T1000 (cell line): Measurements from ENCODE around the gene DCC.

Experiments used
- DNase-seq: peaks from one replicate; lab custom pipeline; 2025; ENCODE audit warnings: mixed read lengths; lab: John Stamatoyannopoulos, UW

The DCC gene

DNA sequence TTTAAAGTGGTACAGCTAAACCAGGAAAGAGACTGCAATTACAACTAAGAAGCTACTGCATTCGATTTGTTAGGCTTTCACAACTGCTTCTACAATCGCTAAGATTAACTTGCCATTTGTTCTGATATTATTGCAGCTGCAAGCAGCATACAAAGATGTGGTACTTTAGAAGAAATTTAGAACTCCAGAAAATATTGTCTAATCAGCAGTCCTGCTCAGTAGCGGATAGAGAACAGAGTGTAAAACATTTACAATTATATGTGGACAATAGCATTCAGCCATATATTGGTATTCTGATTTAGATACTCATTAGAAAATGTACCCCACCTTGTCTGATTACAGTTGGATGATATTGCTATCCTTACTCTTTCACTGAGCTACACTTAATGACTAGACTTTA is 265.3 kb downstream of the DCC start:
- DNase-seq: no peak

DNA sequence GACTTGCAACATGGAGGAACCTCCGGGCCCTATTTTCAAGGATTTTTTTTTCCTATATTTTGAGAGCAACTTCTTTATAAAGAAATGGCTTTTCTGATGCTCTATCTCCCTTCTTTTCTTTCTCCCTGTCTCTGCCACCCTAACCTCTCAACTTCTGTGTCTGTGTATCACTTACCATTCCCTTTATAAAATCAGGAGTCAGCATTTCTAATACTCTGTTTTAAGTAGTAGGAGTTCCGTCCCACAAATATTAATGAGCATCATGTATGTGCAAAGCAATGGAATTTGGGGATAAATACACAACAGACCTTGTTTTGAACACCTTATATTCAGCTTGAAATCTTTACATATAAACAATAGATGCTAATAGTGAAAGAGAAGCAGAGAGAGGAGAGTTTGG is 268.0 kb downstream of the DCC start:
- DNase-seq: no peak

DNA sequence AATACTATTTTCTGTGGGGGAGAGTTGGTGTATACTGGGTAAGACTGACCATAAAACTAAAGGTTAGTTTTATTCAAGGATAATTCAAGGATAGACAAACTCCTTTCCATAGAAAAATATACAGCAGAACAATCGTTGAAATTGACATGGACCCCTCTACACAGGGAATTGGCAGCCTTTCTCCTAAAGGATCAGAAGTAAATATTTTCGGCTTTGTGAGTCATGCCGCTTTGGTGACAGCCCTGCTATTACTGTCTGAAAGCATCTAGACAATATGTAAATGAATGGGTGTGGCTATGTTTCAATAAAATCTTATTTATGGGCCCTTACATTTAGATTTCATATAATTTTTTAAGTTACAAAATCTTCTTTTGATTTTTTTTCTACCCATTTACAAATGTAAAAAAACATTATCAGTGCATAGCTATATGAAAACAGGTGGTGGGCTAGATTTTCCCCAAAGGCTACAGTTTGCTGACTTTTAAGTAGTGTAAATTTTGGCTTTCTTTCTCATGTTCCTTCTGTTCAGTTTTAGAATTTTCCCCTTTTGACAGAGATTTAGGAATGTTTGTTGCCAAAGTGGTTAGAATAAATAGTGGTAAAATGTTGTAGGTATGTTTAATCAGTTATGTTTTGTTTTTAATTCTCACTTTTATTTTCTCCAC is 270.6 kb downstream of the DCC start:
- no peak for DNase-seq

DNA sequence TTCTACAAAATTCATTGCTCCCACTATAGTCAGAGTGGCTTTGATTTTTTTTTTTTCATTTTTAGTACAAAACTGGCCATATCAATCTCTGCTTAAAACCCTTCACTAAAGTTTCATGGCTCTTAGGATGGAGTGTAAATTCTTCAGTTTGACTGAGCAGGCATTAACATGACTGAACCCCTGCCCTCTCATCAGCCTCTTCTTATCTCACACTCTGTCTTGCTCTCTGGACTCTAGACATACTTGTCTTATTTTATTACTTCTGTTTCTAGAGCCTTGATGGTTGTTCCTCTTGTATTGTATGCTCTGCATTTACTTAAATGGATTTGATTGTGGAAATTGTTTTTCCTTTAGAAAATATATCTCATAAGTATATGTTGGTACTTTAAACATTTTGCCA is 272.4 kb downstream of the DCC start:
- DNase-seq: no peak

DNA sequence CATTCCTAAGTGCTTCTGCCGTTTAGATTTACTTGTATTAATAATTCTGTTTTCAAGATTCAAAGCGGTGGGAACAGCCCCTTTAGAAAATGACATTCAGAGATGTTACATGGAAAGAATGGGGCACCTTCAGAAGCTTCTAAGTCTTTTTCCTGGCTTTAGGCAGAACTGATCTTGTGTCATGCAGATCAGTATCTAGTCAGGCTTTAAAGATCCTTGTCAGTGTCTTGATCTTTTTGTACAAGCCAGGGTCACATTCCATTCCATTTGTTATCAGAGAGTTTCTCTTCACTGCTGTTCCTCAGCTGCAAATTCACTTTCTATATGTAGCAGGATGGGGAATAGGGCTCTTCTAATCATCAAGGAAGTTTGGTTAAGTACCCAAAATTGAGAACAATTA is 275.3 kb downstream of the DCC start:
- no peak for DNase-seq

DNA sequence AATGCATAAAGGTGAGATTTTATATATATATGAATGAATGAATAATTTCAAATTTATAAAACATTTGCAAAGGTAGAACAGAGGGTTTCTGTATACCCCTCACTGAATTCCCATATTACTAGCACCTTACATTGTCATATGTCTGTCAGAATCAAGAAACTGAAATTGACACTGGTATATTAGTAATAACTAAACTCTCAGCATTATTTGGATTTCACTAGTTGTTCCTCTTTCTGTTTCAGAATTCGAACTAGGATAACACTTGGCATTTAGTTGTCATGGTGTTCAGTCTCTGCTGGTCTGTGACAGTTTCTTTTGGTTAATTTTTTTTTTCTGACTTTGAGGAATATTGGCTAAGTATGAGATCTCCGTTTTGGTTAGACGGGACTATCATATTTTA is 275.9 kb downstream of the DCC start:
- DNase-seq: no peak

DNA sequence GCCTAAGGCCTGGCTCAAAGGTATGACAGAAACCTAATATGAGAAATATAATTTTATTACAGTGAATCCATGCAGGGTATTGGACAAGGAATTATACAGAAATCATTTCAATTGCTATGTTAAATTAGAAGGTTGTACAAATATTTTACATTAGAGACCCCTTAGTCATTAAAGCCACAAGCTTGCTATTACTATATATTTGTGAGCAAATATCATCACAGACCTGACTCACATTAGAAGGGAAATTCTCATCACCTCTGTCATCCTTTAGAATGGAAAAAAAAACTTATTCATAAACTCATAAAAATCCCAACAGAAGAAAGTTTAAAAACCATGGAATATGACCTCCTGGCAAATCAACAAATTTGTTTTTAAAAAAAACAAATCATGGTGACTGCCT is 277.9 kb downstream of the DCC start:
- DNase-seq: no peak

DNA sequence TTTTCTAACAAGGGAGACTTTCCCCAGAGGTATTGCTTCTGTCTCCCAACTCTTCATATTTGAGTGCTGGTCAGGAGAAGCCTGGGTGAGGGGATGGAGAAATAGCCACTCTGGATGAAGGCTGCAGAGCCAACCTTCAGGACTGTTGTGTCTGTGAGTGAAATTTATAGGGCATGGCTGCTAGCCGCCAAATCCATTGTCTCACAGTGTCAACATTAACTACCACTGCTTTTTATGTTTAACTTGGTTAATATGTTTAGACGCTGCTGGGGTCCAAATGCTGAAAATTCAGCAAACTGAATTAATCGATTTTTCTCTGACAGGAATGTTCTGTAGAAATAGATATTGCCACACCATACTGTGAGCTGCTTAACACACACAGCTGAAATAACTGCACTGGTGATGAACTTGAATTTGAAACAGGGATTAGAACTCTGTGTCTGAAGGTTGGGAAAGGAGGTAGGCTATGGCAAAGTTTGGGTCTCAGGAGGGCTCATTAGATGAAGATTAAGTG is 281.0 kb downstream of the DCC start:
- no peak for DNase-seq

DNA sequence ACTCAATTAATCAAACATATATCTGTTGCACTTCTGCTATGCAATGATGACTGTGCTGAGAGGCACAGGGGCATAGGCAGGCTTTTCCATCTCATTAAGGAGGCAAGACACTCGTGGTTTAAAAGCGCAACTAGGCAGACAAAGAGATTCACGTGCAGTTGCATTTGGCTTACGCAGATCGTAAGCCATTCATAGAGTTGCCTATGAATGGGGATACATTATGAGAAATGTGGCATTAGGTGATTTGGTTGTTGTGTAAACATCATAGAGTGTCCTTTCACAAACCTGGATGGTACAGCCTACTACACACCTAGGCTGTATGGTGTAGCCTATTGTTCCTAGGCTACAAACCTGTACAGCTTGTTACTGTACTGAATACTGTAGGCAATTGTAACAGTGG is 284.7 kb downstream of the DCC start:
- no peak for DNase-seq

DNA sequence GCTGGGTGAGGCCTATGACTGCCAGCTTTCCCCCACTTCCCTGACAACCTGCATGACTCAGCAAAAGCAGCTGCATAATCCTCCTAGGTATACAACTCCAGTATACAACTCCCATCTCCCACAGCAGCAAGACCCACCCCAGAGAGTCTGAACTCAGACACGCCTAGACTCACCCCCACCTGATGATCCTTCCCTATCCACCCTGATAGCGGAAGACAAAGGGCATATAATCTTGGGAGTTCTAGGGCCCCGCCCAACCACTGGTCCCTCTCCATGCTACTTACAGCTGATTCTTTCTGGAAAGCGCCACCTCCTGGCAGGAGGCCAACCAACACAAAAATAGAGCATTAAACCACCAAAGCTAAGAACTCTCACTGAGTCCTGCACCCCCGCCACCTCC is 296.5 kb downstream of the DCC start:
- no peak for DNase-seq

DNA sequence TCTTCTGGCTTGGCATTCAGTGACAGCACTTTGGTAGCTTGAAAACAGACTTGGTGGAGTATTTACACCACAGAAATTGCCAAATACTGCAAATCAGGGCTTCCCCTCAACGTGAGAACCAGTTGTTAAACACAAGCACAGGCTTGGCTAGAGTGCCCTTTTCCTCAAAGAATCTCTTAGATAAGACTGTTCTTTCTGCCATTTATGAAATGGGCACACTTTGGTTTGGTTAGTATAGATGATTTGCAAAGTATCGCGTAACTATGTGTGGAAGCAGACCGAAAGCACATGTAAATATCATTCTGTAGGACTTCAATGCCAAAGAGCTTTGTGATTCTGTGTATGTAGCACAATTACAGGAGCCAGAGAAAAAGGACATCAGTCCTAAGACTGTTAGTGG is 308.2 kb downstream of the DCC start:
- no peak for DNase-seq

DNA sequence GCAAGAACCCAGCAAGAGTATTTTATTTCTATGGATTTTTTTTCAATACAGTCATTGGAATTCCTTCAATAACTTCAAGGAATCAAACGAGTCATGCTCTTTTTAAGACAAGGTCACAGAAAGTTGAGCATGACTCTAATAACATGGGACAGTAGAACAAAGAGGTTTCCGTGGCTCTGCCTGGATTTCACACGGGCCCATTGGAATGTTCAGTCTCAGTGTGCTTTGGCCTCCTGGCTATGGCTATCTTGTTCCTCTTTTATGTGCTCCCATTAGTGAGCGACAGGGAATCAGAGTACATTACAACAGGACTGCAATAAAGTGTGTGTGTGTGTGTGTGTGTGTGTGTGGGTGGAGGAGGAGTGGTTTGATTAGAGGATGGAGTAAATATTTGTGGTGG is 312.4 kb downstream of the DCC start:
- DNase-seq: no peak

DNA sequence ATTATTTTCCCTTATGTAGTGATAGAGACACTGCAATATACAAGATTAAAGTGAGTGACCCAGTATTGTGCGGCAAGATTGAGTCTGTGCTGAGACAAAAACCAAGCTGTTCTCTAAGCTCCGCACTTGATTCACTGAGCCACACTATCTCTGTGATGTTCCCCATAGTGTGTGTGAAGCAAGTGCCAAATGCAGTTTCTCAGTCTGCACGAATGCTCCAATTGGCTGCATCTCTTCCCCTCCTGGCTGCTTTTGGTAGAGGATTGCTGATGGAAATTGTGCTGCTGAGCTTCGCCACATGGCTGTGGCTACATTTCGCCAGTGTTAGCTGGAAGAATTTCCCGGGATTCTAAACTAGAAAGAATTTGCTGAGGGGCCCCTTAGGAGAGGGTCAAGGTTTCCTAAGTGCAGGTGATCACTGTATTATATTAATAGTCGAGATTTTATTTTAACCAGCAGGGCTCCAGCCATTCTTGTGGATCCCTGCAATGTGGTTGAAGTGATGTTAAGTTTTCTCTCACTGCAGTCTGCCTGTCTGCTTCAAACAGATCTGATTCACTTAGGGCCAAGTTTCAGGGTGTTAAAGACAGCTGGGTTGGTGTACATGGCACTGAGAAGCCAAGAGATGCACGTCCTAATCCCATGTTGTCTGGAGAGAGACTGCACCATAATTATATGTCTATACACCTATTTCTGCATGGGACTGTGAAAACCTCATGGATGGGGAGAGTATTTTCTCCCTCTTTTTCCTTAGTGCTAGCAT is 317.2 kb downstream of the DCC start:
- DNase-seq: no peak

DNA sequence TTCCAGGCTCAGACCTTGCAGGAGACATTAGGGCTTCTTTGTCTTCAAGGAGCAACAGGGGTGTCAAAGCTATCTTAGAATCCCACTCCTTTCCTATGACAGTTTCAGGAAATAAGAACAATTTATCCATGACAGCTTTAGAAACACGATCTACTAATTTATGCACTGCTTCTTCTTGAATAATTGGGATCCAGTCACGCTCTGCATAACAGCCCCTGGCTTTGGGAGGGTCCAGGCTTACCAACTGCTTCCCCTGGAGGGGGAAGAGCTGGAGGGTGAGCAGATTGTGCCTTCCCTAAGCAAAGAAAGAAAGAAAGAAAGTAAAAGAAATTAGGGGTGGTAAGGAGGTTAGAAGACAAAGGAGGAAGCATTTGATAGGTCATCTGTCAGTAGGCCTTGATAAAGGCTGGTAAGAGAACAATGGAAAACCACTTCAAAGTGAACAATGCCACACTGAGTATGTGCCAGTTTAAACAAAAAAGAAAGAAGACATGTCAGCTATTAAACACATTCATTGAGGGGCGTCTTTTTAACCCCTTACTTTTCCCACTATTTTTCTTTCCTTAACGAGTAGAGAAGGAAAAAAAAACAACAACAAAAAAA is 327.6 kb downstream of the DCC start:
- no peak for DNase-seq

DNA sequence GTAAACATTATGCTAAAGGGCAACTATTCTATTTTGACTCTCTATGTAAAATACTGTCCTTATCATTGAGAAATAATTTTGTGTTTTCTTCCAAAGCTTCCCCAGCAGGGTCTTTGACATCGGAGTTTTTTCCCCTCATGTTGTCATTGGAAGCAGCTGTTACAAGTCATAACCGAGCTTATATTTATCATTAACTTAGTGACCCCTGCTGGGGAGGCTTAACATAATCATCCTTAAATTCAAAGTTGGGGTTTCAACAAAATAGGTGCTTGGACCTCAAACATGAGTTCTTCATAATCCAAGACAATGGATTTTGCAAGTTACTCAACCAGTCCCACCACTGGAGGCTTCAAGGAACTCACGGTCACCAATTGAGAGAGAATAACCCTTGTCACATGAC is 330.9 kb downstream of the DCC start:
- no peak for DNase-seq

DNA sequence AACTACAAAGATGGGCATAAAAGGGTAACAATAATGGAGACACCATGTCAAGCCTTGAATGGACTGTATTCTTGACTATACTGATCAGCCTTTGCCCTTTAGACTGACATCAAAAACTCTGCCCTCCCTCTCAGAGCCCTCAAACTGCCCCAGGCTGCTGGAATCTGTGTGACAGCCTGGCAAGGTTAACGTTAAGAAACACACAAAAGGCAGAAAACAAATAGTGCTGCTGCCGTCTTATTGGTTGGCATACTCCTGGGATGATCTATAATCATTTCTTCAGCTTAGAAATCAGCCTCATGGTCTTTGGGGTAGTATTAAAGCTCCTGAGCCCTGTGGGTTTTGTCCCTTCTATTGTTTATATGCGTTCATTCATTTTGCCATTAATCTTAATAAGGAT is 338.0 kb downstream of the DCC start:
- no peak for DNase-seq

DNA sequence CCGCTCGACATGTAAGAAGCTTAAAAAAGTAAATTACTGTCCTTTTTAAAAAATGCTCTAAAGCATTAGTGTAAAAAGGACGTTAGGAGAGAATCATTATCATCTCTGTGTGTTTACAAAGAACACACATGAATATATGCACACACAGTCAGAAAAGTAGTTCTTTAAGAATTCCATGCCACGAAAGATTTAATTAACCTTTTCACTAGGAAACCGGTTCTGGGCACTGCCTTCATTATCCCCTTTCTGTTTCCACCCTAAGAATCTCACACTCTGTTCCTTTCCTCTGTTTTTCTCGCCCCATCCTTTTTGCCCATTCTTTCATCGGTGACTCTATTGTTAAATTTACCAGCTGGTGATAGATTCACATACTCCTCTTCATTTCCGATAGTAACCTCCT is 338.6 kb downstream of the DCC start:
- no peak for DNase-seq

DNA sequence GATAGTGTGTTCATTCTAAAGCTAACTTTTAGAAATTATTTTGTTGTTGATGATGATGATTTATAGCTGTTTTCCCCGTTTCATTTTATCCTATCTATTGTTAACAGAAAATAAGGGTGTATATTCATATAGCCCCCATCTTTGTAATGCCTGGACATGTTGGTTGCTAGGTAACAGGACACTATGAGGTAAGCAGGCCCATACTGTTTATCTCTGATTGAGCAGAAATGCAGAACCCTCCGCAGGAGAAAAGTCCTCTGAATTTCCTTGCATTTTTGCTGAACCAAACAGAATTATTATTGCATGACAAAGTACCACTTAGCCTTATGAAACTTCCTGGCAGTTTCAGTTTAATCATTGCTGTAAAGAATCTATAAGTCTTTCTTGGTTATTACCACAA is 339.4 kb downstream of the DCC start:
- DNase-seq: no peak

DNA sequence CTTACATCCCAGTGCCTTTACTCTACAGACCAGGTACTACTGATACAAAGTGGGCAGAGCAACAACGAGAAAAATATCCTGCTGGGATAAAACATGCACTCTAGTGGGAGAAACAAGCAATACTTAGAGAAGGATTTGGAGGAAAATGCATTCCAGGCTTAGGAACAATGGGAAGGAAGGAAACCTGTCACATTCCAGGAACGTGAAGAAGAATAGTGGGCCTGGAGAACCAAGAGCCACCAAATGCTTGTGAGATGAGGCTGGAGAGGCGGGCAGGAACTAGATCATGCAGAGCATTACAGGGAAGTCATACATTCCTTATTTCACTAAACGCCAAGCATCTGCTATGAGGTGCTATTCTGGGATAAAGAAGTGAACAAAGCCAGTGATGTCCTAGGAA is 342.3 kb downstream of the DCC start:
- no peak for DNase-seq

DNA sequence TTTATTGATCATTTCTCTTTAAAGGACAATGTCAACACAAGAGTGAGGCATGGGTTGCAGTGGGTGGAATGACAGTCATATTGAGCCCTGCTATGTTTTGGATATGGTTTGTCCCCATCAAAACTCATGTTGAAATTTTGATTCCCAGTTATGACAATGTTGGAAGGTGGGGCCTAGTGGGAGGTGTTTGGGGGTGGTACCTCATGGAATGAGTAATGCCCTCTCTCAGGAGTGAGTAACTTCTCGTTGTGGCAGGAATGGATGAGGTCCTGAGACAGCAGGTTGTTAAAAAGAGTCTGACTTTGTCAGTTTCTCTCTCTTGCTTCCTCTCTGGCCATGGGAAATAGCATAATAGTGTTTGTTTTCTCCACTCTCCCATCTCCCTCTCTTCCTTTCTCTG is 345.3 kb downstream of the DCC start:
- DNase-seq: no peak

DNA sequence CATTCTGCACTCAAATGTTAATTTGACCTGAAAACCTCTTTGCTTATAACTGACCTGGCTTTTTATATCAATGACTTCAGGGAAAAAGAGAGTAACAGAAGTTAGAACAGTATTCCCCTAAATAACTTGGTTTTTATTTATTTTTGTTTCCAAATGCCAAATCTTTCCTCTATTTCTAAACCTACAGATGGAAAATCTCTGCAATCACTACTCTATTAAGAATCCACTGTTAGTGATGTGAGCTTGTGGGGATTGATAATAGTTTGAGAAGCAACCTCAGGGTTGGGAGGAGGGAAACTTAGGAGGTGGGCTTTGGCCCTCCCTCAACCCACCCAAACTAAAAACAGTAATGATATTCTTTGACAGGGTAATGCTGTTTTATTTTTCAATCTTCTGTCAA is 351.8 kb downstream of the DCC start:
- no peak for DNase-seq

DNA sequence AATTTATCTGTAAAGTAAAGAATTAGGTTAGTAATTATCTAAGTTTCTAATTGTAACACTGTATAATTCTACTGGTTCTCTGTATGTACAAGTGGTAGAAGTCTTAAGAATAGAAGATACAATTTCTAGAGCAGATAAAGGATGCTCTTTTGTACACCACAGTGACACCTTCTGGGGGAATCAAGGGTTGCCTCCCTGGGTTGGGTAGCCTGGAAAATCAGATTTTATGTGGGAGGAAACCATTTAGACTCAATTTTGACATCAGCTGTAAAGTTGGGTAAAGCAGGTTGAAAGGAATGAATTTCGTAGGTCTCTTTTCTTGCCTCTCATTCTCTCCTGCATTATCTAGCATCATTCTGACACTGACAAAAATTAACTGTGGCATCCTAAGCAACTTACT is 354.8 kb downstream of the DCC start:
- DNase-seq: no peak

DNA sequence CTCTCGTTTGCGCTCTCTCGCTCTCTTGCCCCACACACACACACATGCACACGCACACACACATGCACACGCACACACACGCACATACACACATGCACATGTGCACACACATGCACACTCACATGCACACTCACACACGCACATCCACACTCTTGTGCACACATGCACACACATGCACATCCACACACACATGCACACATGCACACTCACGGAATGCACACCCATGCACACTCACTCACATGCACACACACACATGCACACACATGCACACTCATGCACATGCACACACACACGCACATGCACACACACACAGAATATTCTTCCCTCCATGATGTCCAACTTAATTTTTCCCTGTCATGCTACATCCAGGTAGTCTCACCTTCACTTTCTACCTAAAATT is 360.1 kb downstream of the DCC start:
- DNase-seq: no peak
